DOHH2 (cell line): ENCODE results near the gene CLIC4.
"Not testable (repeated sequence)": the region's sequence is repeated elsewhere in the genome, so short reads cannot be mapped to it uniquely, and the experiment has no call there.

Source experiments
- H3F3A ChIP-seq: fragments of 200-600 bp; sonication (generic), shearing (Covaris generic); 2 replicates; pipeline ENCODE4 v1.6.0; 2016; ENCODE audit warnings: antibody characterized with exemption, mild to moderate bottlenecking; ENCODE audit not compliant: control insufficient read depth, insufficient read depth
- H3K27ac ChIP-seq: fragments of 200-600 bp; sonication (generic); 2 replicates; pipeline ENCODE4 v1.5.1; 2014; ENCODE audit warnings: low read depth, mild to moderate bottlenecking, low read length, moderate library complexity
- H3K27me3 ChIP-seq: fragments of 200-600 bp; sonication (generic); 2 replicates; pipeline ENCODE4 v1.6.1; 2014; ENCODE audit warnings: mild to moderate bottlenecking, low read length, mixed read lengths; ENCODE audit not compliant: control insufficient read depth
- H3K36me3 ChIP-seq: fragments of 200-600 bp; sonication (generic); 2 replicates; pipeline ENCODE4 v1.6.1; 2014; ENCODE audit warnings: mild to moderate bottlenecking, low read length, moderate library complexity, mixed read lengths; ENCODE audit not compliant: control insufficient read depth
- H3K4me1 ChIP-seq: fragments of 200-600 bp; sonication (generic); 2 replicates; pipeline ENCODE4 v1.6.1; 2014; ENCODE audit warnings: mild to moderate bottlenecking, low read length, mixed read lengths; ENCODE audit not compliant: control insufficient read depth
- H3K4me2 ChIP-seq: fragments of 200-600 bp; sonication (generic); 2 replicates; pipeline ENCODE4 v1.6.0; 2014; ENCODE audit warnings: mild to moderate bottlenecking, low read length, moderate library complexity
- H3K4me3 ChIP-seq: fragments of 200-600 bp; sonication (generic); 2 replicates; pipeline ENCODE4 v1.5.1; 2014; ENCODE audit warnings: mild to moderate bottlenecking, low read length, mixed read lengths
- H3K79me2 ChIP-seq: fragments of 200-600 bp; sonication (generic); 2 replicates; pipeline ENCODE4 v1.6.1; 2014; ENCODE audit warnings: mild to moderate bottlenecking, low read length, mixed read lengths; ENCODE audit not compliant: control insufficient read depth
- H3K9me2 ChIP-seq: fragments of 200-600 bp; sonication (generic); replicated peaks from 2 replicates; pipeline ENCODE4 v1.6.1; 2014; ENCODE audit warnings: mild to moderate bottlenecking, low read length, mixed read lengths; ENCODE audit not compliant: control insufficient read depth
- H3K9me3 ChIP-seq: fragments of 200-600 bp; sonication (generic); 2 replicates; pipeline ENCODE4 v1.6.1; 2014; ENCODE audit warnings: antibody characterized with exemption, low read length, mixed read lengths; ENCODE audit not compliant: control insufficient read depth, insufficient read depth
- H4K20me1 ChIP-seq: fragments of 200-600 bp; sonication (generic); 2 replicates; pipeline ENCODE4 v1.6.0; 2014; ENCODE audit warnings: low read depth, mild to moderate bottlenecking, antibody characterized with exemption, low read length, moderate library complexity; ENCODE audit not compliant: control insufficient read depth, insufficient read depth
- CTCF ChIP-seq: fragments of 200-600 bp; sonication (generic); IDR thresholded peaks from one replicate; pipeline ENCODE4 v1.5.1; 2014; ENCODE audit warnings: antibody characterized with exemption, mild to moderate bottlenecking, low read depth, low read length; ENCODE audit not compliant: poor library complexity, severe bottlenecking
- EZH2phosphoT487 ChIP-seq: fragments of 200-600 bp; sonication (generic); IDR thresholded peaks from 2 replicates; pipeline ENCODE4 v1.6.1; 2017; ENCODE audit warnings: borderline replicate concordance, mild to moderate bottlenecking, antibody characterized with exemption, low read length, moderate library complexity, mixed read lengths

The CLIC4 gene

GRCh38 chr1:24888061-24888970, 143.1 kb downstream of the CLIC4 start:
- Histone ChIP-seq H3K36me3 (no peaks in the 10 kb centered on the region), H3K9me2 (no peaks in the 10 kb centered on the region), H3K9me3 (peaks cover 15% of the 10 kb centered on the region; the same call in 1 of the 2 replicates), H3K4me1 (no peaks in the 10 kb centered on the region), H4K20me1 (no peaks in the 10 kb centered on the region), H3K4me2 (no peak overlapping the region), H3K4me3 (no peak overlapping the region), H3K79me2 (no peaks in the 10 kb centered on the region), H3F3A (no peaks in the 10 kb centered on the region), H3K27me3 (peaks cover 16% of the 10 kb centered on the region), H3K27ac (no peak overlapping the region)
- TF ChIP-seq CTCF (no peak), EZH2phosphoT487 (no peak)

- Histone ChIP-seq H3K9me2 (no peaks in the 10 kb centered on the region), H3K4me2 (no peak overlapping the region), H3K27ac (no peak overlapping the region), H3K9me3 (peaks cover 15% of the 10 kb centered on the region; the same call in 1 of the 2 replicates), H3K79me2 (no peaks in the 10 kb centered on the region), H4K20me1 (no peaks in the 10 kb centered on the region), H3K36me3 (no peaks in the 10 kb centered on the region), H3K4me3 (no peak overlapping the region), H3K27me3 (peaks cover 11% of the 10 kb centered on the region), H3F3A (no peaks in the 10 kb centered on the region), H3K4me1 (no peaks in the 10 kb centered on the region)
- TF ChIP-seq CTCF (no peak), EZH2phosphoT487 (no peak)
Measured at GRCh38 chr1:24888971-24889676, 143.9 kb downstream of the CLIC4 start.

- Histone ChIP-seq H3F3A (no peaks in the 10 kb centered on the region), H4K20me1 (no peaks in the 10 kb centered on the region), H3K27ac (no peak overlapping the region), H3K79me2 (no peaks in the 10 kb centered on the region), H3K4me1 (no peaks in the 10 kb centered on the region), H3K9me2 (no peaks in the 10 kb centered on the region), H3K27me3 (no peaks in the 10 kb centered on the region; the same call in 1 of the 2 replicates), H3K9me3 (peaks cover 15% of the 10 kb centered on the region; the same call in 1 of the 2 replicates), H3K4me2 (no peak overlapping the region), H3K36me3 (no peaks in the 10 kb centered on the region), H3K4me3 (no peak overlapping the region)
- TF ChIP-seq EZH2phosphoT487 (no peak), CTCF (no peak)
Measured at GRCh38 chr1:24890887-24891286, 145.6 kb downstream of the CLIC4 start.

- H4K20me1 ChIP-seq, H3K9me2 ChIP-seq, H3K36me3 ChIP-seq, H3K27me3 ChIP-seq, H3K79me2 ChIP-seq, H3K27ac ChIP-seq, H3F3A ChIP-seq, H3K4me3 ChIP-seq, H3K4me2 ChIP-seq, H3K4me1 ChIP-seq: not testable (repeated sequence)
- H3K9me3 ChIP-seq: peaks cover 15% of the 10 kb centered on the region; the same call in 1 of the 2 replicates
Measured at GRCh38 chr1:24891367-24891766, 146.1 kb downstream of the CLIC4 start.
